OCI-LY7 (cell line): ENCODE results near the gene CMTM6.

Source experiments
- EZH2phosphoT487 ChIP-seq: fragments of 200-600 bp; sonication (generic); IDR thresholded peaks from 2 replicates; pipeline ENCODE4 v1.6.1; 2018; ENCODE audit warnings: low read depth, borderline replicate concordance, mild to moderate bottlenecking, mixed run types, antibody characterized with exemption, low read length, moderate library complexity, mixed read lengths
- TF ChIP-seq, protein P1 (sequence below): fragments of 200-600 bp; sonication (generic); conservative IDR thresholded peaks from 2 replicates; pipeline ENCODE4 v1.5.1; 2014; ENCODE audit warnings: mild to moderate bottlenecking, antibody characterized with exemption, low read length, moderate library complexity, mixed read lengths

- TF ChIP-seq, protein P1, sequence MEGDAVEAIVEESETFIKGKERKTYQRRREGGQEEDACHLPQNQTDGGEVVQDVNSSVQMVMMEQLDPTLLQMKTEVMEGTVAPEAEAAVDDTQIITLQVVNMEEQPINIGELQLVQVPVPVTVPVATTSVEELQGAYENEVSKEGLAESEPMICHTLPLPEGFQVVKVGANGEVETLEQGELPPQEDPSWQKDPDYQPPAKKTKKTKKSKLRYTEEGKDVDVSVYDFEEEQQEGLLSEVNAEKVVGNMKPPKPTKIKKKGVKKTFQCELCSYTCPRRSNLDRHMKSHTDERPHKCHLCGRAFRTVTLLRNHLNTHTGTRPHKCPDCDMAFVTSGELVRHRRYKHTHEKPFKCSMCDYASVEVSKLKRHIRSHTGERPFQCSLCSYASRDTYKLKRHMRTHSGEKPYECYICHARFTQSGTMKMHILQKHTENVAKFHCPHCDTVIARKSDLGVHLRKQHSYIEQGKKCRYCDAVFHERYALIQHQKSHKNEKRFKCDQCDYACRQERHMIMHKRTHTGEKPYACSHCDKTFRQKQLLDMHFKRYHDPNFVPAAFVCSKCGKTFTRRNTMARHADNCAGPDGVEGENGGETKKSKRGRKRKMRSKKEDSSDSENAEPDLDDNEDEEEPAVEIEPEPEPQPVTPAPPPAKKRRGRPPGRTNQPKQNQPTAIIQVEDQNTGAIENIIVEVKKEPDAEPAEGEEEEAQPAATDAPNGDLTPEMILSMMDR = no peak
- no peak for TF ChIP-seq EZH2phosphoT487
Observed at GRCh38 chr3:32487781-32488473, 14.7 kb downstream of the CMTM6 start.
